ENCODE data around the gene BTG2.

Gene BTG2

DNA sequence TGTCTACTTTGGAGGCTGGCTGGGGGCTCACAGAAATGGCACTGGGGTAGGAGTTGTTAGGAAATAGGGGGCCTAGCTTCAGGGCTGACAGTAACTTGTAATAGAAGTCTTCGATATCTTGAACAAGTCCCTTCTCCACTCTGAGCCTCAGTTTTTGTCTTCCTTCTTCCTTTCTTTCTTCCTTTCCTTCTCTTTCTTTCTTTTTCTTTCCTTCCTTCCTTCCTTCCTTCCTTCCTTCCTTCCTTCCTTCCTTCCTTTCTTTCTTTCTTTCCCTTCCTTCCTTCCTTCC is 12.9 kb downstream of the BTG2 start:
- ATAC-seq: no peak

DNA sequence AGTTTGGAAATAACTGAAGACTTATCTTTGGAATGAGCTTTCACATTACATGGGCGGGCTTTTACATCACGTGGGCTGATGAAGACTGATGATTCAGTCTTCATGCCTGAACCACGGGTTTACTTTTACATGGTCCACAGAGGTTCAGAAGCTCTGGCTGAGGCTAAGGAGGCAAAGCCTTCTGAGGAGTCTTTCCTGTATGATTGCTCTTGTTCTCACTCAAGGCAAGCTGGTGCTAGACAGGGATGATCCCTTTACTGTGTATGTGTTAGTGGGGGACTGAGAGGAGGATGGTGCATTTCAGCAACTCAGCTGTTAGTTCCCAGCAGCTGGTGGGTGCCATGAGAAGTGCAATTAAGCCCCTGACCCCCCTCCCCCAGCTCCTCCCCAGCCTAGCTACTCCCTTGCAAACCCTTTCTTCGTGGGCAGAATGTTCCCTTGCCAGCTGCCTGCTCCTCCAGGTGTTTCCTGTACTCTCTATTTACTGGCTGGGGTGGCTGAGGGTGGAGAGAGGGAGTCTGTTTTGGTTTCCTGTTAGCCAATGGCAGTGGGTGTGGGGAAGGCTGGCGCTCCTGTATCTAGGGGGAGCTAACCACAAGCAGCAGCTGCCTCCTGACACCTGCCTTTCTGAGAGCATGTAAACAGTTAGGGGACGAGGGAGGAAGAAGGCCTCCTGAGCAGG is 15.4 kb downstream of the BTG2 start:
- ATAC-seq: peak; percentile 66 to 68

DNA sequence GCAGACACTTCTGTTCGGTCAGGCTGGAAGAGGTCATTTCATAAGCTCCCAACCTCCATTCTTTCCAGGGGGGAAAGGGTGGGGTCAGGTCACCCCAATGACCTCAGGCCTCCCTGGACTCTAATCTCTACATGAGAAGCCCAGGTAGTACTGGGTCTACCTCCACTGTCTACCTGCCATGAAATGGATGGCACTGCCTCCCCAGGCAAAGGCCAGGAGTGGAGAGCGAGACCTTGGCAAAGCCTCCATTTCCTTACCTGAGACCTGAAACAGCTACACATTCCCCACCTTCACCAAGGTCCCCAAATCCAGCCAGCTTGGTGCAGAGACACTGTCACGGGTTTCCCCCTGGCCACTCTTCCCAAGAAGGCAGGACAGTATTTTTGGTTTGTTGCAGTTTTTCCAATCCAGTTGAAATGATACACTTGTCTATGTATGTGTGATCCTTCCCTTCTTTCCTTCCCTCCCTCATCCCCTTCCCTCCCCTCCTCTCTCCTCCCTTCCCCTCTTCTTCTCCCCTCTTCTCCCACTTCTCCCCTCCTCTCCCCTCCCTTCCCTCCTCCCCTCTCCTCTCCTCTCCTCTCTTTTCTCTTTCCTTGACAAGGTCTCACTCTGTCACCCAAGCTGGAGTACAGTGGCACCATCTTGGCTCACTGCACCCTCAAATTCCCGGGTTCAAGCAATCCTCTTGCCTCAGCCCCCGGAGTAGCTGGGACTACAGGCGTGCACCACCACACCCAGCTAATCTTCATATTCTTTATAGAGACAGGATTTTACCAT is 16.1 kb downstream of the BTG2 start:
- ATAC-seq: no peak

DNA sequence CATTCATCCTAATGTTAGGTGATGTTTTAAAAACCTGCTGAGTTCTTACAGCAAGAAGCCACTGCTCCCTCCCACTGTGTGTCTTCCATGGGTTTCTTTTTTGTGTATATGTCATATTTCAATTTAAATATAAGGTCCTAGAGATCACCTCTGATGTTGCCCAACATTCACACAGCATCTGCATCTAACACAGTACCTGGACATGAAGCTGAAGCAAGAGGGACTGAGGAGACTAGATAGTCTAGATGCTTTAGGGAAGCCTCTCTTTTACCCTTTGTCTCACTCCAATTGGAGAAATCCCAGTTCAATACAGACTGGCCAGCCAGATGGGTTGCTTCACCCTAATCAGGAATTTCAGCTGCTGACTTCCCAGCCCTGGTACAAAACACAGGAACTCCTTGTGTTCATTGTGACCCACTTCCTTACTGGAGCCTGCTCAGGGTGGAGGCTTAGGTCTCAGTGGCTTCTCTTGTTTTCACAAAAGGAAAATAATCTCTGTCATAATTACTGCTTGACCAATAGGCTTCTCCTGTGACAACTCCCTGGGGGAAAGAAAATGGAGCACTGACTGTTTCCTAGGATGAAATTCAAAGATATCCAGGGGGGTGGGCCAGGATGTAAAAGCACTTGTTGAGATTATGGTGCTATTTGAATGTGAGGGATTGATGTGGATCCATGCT is 17.3 kb downstream of the BTG2 start:
- ATAC-seq: no peak

DNA sequence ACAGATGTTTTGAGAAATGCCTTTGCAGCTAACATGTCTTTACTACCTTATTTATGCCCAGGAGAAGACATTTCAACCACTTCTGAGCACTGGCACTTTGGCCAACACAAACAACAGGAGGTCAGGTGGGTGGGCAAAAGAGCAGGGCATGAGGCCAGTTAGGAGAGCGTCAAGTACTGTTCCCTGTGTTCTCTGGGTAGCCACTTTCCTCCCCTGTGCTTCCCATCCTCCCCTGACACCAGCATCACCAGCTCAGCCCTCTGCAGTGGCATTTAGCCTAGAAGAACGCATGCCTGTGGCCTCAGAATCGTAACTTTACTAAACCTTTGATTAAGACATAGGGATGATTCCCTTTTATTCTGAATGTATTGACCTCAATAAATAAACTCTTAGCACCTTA is 18.3 kb downstream of the BTG2 start:
- ATAC-seq: no peak

DNA sequence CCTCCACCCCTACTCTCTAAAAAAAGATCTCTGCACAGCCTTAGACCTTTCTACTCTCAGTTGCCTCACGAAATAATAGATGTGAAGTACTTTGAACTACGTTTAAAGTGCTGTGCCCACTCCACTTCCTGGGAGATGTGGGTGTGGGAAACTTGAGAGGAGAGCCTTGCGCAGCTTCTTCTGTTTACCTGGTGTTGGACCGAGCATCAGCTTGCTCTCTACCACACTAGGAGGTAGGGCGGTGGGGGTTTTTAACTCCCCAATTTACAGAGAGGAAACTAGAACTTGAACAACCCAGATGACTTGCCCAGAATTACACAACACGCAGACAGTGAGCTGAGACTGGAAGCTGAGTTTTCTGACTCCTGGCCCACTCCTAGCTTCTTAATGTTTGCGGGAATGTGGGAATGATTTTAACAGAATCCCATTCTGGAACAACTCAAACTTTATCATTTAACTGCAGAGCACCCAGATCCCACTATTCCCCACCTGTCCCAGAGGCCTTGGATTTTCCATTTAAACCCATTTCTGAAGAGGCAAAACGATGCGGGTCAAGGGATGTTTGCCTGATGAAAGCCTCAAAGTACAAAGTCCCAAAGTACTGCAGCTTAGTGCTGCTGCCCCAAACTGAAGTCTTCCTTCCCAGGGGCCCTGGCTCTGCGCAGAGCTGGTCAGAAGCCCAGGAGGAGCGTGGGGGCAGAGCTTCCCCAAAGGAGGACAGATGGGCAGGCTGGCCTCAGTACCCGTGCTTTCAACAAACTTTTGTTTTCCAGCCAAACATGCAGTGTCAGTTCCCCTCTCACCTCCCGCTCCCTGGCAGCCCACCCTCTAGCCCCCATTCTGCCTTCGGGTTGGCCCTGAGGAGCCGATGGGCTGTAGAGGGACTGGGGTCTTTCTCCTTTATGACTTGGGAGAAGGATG is 19.0 kb downstream of the BTG2 start:
- ATAC-seq: peak; percentile 11

DNA sequence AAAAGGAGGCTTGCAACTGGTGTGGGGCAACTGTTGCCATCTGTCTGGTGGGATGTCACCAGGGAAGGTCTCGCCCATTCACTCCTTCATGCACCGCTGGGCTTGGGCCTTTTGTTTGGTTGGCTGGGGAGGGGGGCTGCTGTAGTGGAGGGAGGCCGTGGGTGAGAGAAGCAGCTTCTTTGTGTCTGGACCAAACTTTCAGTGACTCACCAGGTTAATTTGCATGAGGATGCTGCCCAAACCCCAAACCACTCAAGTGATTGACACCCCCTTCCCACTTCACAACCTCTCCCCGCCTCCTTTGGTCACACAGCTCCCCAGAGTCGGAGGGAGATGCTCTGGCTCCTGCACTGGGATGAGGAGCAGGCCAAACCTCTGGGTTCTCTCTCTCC is 19.7 kb downstream of the BTG2 start:
- ATAC-seq: peak in 1 of 2 donors; percentile 14

DNA sequence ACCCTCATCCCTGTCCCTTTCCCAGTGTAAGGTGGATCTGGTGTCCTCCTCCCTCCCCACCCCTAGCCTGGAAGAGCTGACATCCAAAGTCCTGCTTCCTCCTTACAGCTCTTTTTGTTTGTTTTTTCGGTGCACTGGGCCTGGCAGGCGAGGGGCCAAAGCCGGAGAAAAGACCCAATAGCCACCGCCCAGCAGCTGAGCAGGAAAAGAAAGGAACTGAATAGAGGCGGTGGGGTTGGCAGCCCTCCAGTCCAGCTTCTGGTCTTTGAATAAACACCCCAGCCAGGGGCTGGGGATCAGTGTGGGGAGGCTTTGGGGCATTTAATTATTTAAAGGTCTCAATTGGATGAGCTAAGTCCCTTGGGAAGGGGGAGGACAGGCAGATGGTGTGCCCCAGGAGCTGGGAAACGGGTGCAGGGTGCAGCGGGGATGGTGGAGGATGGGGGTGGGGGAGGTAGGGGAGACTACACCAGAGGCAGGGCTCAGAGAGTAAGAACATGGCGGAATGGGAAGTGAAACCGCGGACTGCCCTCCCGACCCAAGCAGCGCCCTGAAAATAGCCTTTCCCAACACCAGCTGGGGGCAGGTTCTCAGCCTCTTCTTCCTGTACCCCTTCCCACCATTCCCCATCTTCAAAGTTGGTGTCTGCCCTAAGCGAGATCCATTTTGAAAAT is 20.2 kb downstream of the BTG2 start:
- no peak for ATAC-seq

DNA sequence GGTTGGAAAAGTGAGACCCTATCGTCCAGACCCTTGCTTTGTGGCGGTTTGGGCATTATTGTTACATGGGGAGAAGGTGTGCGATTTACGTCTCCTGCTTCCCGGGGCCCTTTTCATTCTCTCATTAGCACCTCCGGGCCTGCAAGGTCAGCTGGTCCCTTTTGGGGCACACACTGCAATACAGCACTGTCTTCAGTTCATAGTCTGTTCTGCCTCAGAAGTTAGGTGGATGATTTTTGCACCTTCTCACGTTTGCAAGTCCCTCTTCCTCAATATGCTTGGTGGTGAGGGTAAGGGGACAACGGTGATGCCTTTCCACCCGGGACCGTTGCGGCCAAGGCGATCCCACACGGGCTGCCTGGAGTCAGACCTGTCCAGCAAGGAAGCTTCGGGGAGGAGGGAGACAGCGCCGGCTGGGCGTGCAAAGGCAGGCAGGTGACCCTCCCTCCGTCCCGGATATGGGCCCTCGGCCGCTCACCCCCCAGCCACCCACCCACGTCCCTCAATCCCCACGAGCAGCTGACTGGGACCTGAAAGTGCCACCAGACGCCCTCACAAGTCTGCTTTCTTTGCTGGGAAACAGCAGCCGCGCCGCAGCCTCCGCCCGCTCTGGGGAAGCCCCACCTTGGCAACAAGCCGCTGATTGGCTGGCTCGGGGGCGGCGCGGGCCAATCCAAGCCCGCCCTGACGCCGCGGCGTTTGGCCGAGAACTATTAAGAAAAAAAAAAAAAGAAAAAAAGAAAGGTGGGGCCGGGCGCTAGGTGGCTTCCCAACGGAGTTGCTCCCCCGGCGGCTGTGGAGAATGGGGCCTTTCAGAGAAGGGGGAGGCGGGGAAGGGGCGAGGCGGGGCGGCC is 21.7 kb downstream of the BTG2 start:
- ATAC-seq: peak; percentile 91 to 93

DNA sequence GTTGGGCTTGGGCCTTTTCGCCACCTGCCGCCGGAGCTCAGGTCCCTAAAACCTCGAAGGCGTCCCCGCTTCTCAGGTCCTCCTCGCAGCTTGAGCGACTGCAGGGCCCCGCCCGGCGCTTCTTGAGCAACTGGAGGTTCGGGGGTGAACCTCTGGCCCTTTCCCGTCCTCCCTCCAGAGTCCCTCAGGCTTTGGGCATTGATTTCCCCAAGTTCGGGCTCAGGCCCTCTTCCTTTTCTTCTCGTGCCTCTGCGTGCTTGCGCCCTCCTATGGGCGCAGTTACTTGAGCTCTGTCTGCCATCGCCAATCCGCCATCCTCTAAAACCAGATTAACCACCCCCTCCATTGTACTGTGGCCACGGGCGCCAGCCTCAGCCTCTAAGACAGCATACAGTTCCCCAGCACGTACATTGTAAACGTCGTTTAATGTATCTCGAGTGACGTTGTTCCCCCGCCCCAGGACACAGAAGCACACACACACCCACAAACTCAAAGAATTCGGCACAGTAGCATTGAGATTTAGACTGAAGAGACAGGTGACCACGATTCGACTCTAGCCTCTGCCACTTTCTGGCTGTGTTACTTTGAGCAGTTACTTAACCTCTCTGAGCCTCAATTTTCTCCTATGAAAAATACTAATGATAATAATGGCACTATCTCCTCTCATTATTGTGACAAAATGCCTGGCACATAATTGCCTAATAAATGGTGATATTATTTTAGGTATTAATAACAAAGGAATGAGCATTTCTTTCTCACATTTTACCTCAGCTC is 22.6 kb downstream of the BTG2 start:
- ATAC-seq: peak; percentile 49 to 57

DNA sequence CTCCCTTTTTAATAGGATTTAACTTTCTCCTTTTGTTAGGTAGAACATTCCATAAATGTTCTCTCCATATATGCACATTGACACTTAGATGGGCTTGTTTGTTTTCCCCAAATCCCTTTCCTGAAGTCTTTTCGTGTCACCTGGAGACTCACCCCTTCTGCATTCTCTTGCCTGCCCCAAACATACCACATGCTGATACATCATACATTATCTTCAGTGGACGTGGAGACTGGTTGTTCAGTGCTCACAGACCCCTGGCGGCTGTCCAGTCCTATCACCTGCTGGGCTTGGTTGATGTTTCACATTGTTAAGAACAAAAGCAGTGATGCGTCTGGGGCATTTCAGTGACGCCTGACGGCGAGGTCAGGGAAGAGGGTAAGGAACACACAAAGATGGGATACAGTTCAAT is 23.4 kb downstream of the BTG2 start:
- no peak for ATAC-seq

DNA sequence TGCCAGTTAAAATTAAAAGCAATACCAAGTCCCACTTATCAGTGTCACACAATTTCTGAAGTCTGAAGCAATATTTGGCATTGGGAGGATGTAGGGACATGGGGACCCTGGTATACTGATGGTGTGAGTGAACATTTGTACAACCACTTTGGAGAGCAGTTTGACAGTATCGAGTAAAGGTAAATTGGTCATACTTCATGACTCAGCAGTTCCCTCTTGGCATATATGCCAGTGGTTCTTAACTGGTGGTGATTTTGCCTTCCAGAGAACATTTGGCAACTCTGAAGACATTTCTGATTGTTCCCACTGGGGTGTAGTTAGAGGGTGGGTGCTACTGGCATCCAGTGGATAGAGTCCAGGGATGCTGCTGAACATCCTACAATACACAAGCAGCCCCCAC is 25.9 kb downstream of the BTG2 start:
- ATAC-seq: no peak

DNA sequence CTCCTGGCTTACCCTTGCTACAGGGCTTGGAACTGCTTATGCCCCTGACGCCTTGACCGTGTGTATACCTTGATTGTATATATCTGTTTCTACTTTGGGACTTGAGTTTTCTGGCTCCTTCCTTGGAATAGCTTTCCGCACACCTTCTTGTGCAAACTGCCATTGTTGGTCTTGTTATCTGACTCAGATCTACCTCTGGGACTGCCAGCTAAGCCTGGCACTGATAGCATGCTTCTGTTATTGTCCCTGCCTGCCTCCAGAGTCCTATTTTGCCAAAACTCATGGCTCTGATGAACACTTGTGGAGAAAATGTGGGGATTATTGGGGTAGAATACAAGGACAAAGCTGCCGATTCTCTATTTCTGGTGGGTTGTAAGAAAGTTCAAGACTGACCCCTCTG is 30.2 kb downstream of the BTG2 start:
- no peak for ATAC-seq

DNA sequence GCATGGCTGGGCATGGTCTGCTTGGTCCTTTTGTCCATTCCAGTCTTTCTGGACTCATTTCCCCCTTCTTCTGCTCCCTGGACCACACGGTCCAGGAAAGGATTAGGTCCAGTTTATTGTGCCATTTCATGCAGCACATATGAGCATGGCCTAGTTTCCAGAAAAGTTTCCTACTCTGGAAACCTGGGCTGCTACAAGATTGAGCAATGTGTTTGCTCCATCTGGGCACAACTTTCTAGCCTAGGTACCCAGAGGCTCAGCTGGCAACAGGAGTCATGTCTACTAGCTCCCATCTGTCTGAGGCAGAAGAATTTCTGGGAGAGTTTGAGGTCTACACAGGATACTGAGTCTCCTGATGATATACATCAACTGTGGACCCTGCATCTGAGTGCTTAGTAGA is 30.8 kb downstream of the BTG2 start:
- no peak for ATAC-seq

DNA sequence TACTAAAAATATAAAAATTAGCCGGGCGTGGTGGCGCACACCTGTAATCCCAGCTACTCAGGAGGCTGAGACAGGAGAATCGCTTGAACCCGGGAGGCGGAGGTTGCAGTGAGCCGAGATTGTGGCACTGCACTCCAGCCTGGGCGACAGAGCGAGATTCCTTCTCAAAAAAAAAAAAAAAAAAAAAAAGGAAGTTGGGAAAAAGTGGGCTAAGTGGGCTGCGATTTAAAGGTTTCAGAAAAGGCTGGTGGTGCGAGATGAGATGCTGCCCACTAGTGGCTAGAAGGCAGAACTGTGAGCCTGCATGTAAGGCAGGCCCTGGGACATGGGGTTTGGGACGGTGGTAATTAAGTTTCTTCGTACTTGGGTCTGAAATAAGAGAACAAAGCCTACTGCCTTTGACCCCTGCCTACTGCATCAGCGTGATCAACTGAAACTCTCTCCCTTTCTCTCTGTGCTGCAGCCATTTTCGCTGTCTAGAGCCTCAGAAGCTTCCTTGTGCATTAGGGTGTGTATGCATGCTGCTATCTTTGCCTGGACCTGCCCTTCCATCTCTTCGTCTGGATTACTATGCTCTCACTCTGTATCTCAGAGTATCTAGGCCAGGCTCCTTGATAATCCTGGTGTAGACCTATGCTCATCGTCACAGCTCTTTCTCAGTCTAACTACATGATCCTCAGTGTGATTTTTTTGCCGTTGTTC is 33.2 kb downstream of the BTG2 start:
- peak; percentile 58 to 70 for ATAC-seq

DNA sequence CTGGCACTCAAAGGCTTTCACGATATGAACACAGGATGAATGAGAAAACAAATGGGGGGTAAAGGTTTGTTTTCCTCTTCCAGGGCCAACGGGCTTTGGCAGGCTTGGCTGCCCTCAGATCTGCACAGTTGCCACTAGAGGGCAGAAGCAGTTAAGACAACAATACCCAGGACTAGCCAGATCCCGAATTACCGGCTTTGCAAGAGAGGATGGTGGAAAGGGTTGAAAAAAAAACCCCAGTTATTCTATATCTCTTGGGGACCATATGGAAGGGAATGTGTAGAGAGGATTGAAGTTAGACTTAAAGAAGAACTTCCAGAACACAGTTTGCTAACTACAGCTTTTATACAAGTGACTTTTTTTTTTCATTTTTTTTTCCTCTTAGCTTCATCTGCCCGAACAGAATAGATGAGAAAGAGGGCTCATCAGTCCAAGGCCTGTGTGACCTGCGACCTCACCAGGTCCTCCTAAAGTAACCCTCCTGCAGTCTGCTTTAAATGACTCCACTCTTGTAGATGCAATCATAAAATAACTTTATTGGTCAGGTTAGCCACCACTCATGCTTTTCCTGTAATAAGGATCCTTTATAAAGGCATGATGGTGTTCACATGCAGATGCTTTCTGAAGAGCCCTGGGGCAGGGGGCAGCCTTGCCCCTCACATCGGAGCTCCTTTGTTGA is 34.9 kb downstream of the BTG2 start:
- peak; percentile 68 to 71 for ATAC-seq

DNA sequence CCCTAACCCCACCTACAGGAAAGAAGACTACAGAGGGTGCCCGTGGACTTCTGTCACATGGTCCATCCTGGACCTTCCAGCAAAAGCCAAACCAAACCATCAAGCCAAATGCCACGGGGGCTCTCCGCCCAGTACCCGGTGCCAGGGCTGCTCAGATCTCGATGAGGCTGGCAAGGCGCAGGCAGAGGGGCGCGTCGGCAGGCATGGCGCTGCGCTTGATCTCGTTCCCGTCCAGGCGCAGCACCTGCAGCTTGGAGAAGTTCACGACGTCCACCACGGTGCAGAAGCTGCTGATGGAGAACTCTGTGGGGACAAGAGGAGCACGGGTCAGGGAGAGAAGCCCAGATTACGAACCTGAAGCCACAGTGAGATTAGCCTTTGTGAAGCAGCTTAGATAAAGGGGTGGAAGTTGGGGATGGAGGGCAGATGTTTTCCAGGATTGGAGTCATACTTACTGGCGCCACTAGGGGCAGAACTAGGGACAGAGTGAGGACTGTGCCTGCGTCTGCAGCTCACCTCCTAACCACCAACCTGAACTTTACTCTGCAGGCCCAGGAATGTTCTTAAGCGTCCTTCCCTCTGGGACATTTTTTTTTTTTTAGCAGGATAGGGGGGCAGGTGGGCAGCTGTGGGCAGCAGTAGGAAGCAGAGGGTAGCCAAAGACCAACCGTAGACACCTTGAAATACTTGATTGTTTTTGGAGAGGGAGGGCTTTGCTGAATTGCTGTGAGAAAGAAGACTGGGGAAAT is 37.0 kb downstream of the BTG2 start:
- peak; percentile 62 for ATAC-seq

DNA sequence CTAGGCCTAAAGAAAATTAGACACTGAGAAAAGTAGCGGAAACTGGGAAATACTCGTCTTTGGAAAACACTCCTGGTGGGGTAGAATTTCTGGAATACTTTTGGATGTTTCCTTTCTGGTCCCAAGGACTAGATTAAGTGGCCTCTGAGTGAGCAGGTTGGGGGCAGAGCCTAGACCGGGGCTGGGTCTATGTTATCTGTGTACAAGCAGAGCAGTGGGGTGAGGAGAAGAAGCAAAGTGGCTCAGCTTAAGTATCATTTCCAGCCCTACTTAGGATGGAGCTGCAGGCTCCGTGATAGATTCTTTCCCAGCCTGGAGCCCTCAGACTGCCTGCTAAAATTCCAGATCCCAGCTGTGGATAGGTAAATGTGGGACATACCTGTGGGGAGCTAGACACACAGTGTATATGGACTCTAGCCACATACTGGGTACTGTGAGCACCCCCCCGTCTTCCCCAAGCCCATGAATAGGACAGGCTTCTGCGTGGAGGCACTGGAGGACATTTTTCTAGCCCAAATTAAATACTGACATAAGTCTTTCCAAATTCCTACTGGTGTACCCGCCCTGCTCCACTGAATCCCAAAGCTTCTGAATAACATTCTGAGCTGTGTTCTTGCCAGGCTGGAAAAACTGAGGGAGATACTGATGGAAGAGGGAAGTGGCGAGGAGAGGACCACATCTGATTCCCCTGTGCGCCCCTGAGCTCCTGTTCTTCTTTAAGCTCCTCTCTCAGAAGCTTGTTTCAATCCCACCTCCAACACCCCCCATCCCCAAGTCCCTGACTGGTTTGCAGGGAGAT is 38.8 kb downstream of the BTG2 start:
- ATAC-seq: no peak

Measured in activated CD4-positive, CD25-positive, alpha-beta regulatory T cell treated with anti-CD3 and anti-CD28 coated beads, Interleukin-2, amount 50 U/mL, for 24 hours (primary cell).